Transverse colon (tissue), 1 donor: Measurements from ENCODE around the gene ADGRB2.

ENCODE experiments used
- EP300 ChIP-seq: sonication (generic); formaldehyde crosslinking; IDR thresholded peaks from one replicate; pipeline ENCODE4 v1.6.1; 2017; ENCODE audit warnings: antibody characterized with exemption, low read depth
- POLR2A ChIP-seq: fragments of 450-650 bp; IDR thresholded peaks from one replicate; pipeline ENCODE4 v1.6.1; 2016; ENCODE audit warnings: antibody characterized with exemption, mild to moderate bottlenecking, moderate library complexity

DNA sequence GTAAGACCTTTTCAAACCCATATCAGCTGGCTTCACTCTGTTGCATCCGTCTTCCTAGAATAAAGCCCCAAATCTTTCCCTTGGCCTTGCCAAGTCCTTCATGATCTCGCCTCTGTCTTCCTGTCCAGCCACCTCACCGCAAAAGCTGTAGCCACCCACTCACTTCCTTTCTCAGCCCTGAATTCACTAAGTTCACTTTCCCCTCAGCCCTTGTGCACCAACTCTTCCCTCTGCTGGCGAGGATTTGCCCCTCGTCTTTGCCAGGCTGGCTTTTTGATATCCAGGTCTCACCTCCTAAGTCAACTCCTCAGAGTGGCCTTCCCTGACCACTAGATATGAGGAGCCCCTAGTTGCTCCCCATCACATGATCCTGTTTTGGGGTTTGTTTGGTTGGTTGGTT, 56.4 kb downstream of the ADGRB2 start:
- no peak for TF ChIP-seq EP300
- no peak for TF ChIP-seq POLR2A
